SK-N-SH (cell line): ENCODE measurements around the gene GLT8D1. TPM values are rescaled to one million over a fixed set of nuclear protein-coding genes. Genes with fewer than 3 reads are reported as not detected.

Experiments
- CTCF ChIA-PET: fragments of 300-600, 350-600 bp; formaldehyde crosslinking; extraction: SDS; loops from one replicate; lab custom pipeline; 2021; lab: Yijun Ruan, JAX
- POLR2A ChIA-PET: fragments of 350-600 bp; sonication (Branson Sonifier 250); formaldehyde crosslinking; extraction: SDS; loops from one replicate; lab custom pipeline; 2020; ENCODE audit warnings: antibody characterized with exemption, inconsistent platforms; lab: Yijun Ruan, JAX
- DNase-seq: peaks from one replicate; pipeline ENCODE4 v3.0.0; 2012
- H2AFZ ChIP-seq: fragments of 200-600 bp; sonication (generic); 2 replicates; pipeline ENCODE4 v1.8.1; 2016; ENCODE audit warnings: antibody characterized with exemption, mild to moderate bottlenecking, low read depth
- H3F3A ChIP-seq: fragments of 200-600 bp; sonication (generic); replicated peaks from 2 replicates; pipeline ENCODE3; 2016; ENCODE audit warnings: antibody characterized with exemption, mild to moderate bottlenecking; ENCODE audit not compliant: insufficient read depth
- H3K27ac ChIP-seq, 2 experiments: fragments of 200-500 bp in 1 of 2; fragments of 200-600 bp in 1 of 2; sonication (Bioruptor generic) in 1 of 2; sonication (generic), shearing (Covaris generic) in 1 of 2; 2 replicates each; pipeline versions ENCODE4 v1.5.1 to v1.6.1; 2014 to 2016; ENCODE audit warnings: low read depth in 2 of 2, inconsistent platforms in 1 of 2, low read length in 1 of 2, mild to moderate bottlenecking in 1 of 2, mixed read lengths in 1 of 2
- H3K27me3 ChIP-seq: fragments of 200-600 bp; sonication (generic), shearing (Covaris generic); 2 replicates; pipeline ENCODE4 v1.6.1; 2016; ENCODE audit warnings: mixed run types; ENCODE audit not compliant: insufficient read depth
- H3K36me3 ChIP-seq, 2 experiments: fragments of 200-500 bp in 1 of 2; fragments of 200-600 bp in 1 of 2; sonication (Bioruptor generic) in 1 of 2; sonication (generic) in 1 of 2; replicated peaks in 1 of 2; 2 replicates each; pipeline versions ENCODE3 to v1.5.1; 2014 to 2016; ENCODE audit warnings: low read length in 1 of 2, mild to moderate bottlenecking in 1 of 2; ENCODE audit not compliant: insufficient read depth in 2 of 2, control insufficient read depth in 1 of 2
- H3K4me1 ChIP-seq, 2 experiments: fragments of 200-500 bp in 1 of 2; fragments of 200-600 bp in 1 of 2; sonication (Bioruptor generic) in 1 of 2; sonication (generic), shearing (Covaris generic) in 1 of 2; 2 replicates each; pipeline versions ENCODE4 v1.5.1 to v1.6.1; 2014 to 2016; ENCODE audit warnings: low read depth in 1 of 2, low read length in 1 of 2, mixed run types in 1 of 2; ENCODE audit not compliant: insufficient read depth in 2 of 2, control insufficient read depth in 1 of 2
- H3K4me2 ChIP-seq: fragments of 200-600 bp; sonication (generic), shearing (Covaris generic); 2 replicates; pipeline ENCODE4 v1.6.1; 2017; ENCODE audit warnings: mixed run types
- H3K4me3 ChIP-seq, 2 experiments: fragments of 200-500 bp in 1 of 2; fragments of 200-600 bp in 1 of 2; sonication (Bioruptor generic) in 1 of 2; sonication (generic), shearing (Covaris generic) in 1 of 2; 2 replicates each; pipeline versions ENCODE4 v1.5.1 to v1.8.1; 2014 to 2016; ENCODE audit warnings: low read depth in 2 of 2, inconsistent platforms in 1 of 2, low read length in 1 of 2, mild to moderate bottlenecking in 1 of 2, mixed read lengths in 1 of 2, moderate library complexity in 1 of 2
- H3K79me2 ChIP-seq: fragments of 200-600 bp; sonication (generic); 2 replicates; pipeline ENCODE4 v1.8.1; 2017; ENCODE audit warnings: mild to moderate bottlenecking; ENCODE audit not compliant: insufficient read depth
- H3K9ac ChIP-seq: fragments of 200-600 bp; sonication (generic); 2 replicates; pipeline ENCODE4 v1.6.1; 2017; ENCODE audit warnings: mixed run types
- H3K9me2 ChIP-seq: fragments of 200-600 bp; sonication (generic); 2 replicates; pipeline ENCODE4 v1.6.1; 2017; ENCODE audit warnings: mixed run types
- H3K9me3 ChIP-seq: fragments of 200-600 bp; sonication (generic); 2 replicates; pipeline ENCODE4 v1.6.1; 2017; ENCODE audit warnings: mixed run types, mild to moderate bottlenecking, moderate library complexity
- H4K20me1 ChIP-seq: fragments of 200-600 bp; sonication (generic); 2 replicates; pipeline ENCODE4 v1.6.1; 2017; ENCODE audit warnings: mild to moderate bottlenecking, mixed run types; ENCODE audit not compliant: insufficient read depth
- MXI1 ChIP-seq: IDR thresholded peaks from 2 replicates; pipeline ENCODE4 v1.6.1; 2012; ENCODE audit warnings: mild to moderate bottlenecking, low read depth, low read length, improper control_type of control experiment
- POLR2AphosphoS5 ChIP-seq: IDR thresholded peaks from 2 replicates; pipeline ENCODE4 v1.6.1; 2012; ENCODE audit warnings: low read depth, low read length
- RFX5 ChIP-seq: IDR thresholded peaks from 2 replicates; pipeline ENCODE4 v1.6.1; 2012; ENCODE audit warnings: mild to moderate bottlenecking, improper control_type of control experiment, low read length
- RXRA ChIP-seq: IDR thresholded peaks from 2 replicates; pipeline ENCODE4 v1.4.0; 2012; ENCODE audit warnings: low read depth, mild to moderate bottlenecking, borderline replicate concordance
- TCF12 ChIP-seq: IDR thresholded peaks from 2 replicates; pipeline ENCODE4 v1.4.0; 2012
- YY1 ChIP-seq: IDR thresholded peaks from 2 replicates; pipeline ENCODE4 v1.4.0; 2012; ENCODE audit warnings: low read depth, mild to moderate bottlenecking
- WGBS: methylation state at CpG from one replicate; pipeline ENCODE4 v1.1.6; 2017; ENCODE audit warnings: low lambda C conversion rate; 5-methylcytosine and 5-hydroxymethylcytosine counted together
- polyA plus RNA-seq, 3 experiments: library from polyadenylated mRNA; depleted of rRNA; stranded (reverse); fragments of >200 nt; gene quantifications; 2 replicates each; pipeline ENCODE4 v1.2.3, GENCODE V29; 2012

The GLT8D1 gene
- polyA plus RNA-seq, 1 of the 3 experiments (the other 2 are of a cell fraction), result 102 TPM

DNA sequence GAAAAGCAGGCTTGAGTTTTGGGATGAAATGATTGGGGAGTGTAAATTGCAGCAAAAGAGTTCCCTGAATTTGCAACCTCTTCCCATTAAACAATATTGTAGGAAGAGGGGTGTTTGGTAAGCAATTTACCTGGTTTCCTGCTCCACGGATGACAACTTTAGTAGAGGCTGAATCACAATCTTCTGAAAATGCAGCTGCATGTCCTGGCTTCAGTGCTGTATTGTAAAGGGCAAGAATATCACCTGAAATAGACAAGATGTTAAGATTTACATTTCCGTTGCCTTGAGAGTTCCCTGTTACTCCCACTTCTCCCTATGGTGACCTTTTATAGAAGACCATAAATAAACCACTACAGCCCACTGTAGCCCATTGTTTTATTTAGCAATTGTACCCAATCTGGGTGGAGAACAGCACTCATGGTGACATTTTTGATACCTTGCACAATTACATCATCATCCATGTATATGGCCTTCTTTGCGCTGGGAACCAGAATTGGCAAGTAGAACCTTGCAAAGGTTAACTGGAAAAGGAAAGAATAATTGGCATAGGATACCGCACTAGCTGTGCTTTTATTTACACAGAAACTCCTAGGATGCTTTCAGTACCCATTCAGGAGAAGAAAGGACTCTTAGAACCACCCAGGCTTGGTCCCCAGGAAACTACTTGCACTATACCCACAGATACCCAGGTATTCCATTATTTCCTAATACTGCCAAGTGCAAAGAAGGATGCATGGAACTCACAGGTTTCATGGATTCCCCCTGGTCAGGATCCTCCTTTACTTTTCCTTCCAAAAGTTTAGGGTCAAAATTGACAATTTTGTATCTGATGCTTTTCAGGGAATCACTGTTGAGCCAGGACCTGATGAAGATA lies 9.6 kb downstream of the GLT8D1 start:
- H2AFZ ChIP-seq, result no peak overlapping the region
- H3K4me2 ChIP-seq, result no peak overlapping the region
- 96% methylated on average over 4 of the region's 4 CpGs for WGBS
- no peaks in the 10 kb centered on the region for H3K9me2 ChIP-seq
- no peak overlapping the region for H3K9ac ChIP-seq
- H3K9me3 ChIP-seq, result no peaks in the 10 kb centered on the region
- H3K27ac ChIP-seq, result no peak overlapping the region
- POLR2A ChIA-PET, result interaction anchor here (1.5 kb wide), 1 partner anchor 7 kb away, joined by 5 read pairs; no protein-coding TSS in a partner anchor
- H3K79me2 ChIP-seq, result peaks cover 39% of the 10 kb centered on the region
- no peaks in the 10 kb centered on the region for H3K27me3 ChIP-seq
- H4K20me1 ChIP-seq, result no peaks in the 10 kb centered on the region; the same call in 1 of the 2 replicates
- DNase-seq, result no peak
- peaks cover 59% of the 10 kb centered on the region for H3F3A ChIP-seq
- H3K36me3 ChIP-seq, result peaks cover 70 to 78% of the 10 kb centered on the region in 2 experiments
- TF ChIP-seq POLR2AphosphoS5 (peak; percentile 6; the same call in 1 of the 2 replicates), TCF12 (no peak)
- TF ChIP-seq, all 33 proteins: peak for 1
- Histone ChIP-seq H3K4me1 (peaks cover 0 to 5% of the 10 kb centered on the region in 2 experiments; a peak in 1 of 4 replicates), H3K4me3 (no peak overlapping the region)
- CTCF ChIA-PET, result no interaction called here

DNA sequence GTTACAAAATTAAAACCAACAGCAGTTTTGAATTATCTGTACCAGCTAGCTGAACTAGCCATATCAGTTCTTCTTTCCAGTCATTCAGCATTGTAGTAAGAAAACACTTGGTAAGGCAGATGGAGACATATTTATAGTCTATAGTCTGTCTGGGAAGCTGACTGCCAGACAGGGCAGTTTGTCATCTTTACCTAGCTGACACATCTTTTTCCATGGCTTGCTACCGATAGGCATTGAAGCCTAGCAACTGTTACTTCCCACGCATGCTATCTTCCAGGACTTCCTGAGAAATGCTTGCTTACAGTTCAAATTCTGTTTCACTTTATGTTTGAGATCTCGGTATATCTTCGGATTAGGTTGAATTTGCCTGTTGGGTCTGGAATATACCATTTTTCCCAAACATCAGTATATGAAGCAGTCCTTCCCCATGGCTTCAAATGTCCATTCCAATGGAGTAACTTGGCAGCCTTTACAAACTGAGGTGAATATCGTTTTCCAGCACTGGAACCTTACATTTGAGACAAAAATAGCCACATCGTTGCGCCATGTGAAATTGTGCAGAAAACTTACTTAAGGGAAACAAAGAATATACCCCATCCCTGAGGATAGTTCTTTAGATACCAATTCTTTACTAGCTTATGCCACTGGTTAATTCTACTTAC lies 10.9 kb downstream of the GLT8D1 start:
- Histone ChIP-seq H3K4me2 (no peak overlapping the region), H3K4me3 (no peak overlapping the region), H3K9me3 (no peaks in the 10 kb centered on the region), H3K9ac (no peak overlapping the region), H3K9me2 (no peaks in the 10 kb centered on the region), H3K27me3 (no peaks in the 10 kb centered on the region), H3K4me1 (peaks cover 0 to 5% of the 10 kb centered on the region in 2 experiments; a peak in 1 of 4 replicates), H4K20me1 (no peaks in the 10 kb centered on the region; the same call in 1 of the 2 replicates), H2AFZ (no peak overlapping the region), H3K36me3 (peaks cover 82 to 84% of the 10 kb centered on the region in 2 experiments), H3K79me2 (peaks cover 37% of the 10 kb centered on the region; the same call in 1 of the 2 replicates), H3F3A (peaks cover 68% of the 10 kb centered on the region), H3K27ac (0 out of 4 replicates have a peak overlapping the region, but pooled peaks of 1 of the 2 experiments have one; percentile 18)
- TF ChIP-seq POLR2AphosphoS5, result 0 out of 2 replicates have a peak, but pooled peaks have one; percentile 13
- no peak for TF ChIP-seq MXI1
- no peak for TF ChIP-seq RXRA
- ChIA-PET CTCF (interaction anchor here (1.0 kb wide), 1 partner anchor 8 kb away, joined by 3 read pairs; no protein-coding TSS in a partner anchor), POLR2A (no interaction called here)
- 85% methylated on average over 7 of the region's 7 CpGs for WGBS
- DNase-seq, result no peak

DNA sequence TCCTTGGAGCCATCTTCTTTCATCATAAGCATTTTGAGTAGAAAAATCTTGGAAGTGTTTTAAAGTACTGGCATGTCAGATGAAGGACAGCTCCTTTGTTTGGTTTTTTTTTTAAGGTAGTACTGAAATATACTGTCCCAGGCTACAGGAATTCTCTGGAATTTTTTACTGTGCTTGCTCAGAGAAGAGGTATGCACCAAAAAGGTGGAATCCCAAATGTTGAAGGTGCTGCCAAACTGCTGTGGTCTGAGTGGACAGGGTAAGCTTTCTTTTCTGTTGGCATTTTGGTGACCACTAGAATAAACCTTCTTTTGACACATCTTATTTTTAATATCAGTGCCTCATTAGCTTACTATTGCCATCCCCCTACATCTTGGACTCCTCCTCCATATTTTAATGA lies 12.5 kb downstream of the GLT8D1 start:
- no peaks in the 10 kb centered on the region for H3K9me3 ChIP-seq
- POLR2A ChIA-PET, result no interaction called here

More for the DNA sequence above, 12.5 kb downstream of the GLT8D1 start:
- H2AFZ ChIP-seq, result no peak overlapping the region
- TF ChIP-seq RFX5 (no peak), TCF12 (no peak), YY1 (no peak), POLR2AphosphoS5 (peak; percentile 24; the same call in 1 of the 2 replicates)
- peaks cover 93 to 98% of the 10 kb centered on the region in 2 experiments for H3K36me3 ChIP-seq
- H3K27me3 ChIP-seq, result no peaks in the 10 kb centered on the region
- no peaks in the 10 kb centered on the region; the same call in 1 of the 2 replicates for H4K20me1 ChIP-seq
- H3F3A ChIP-seq, result peaks cover 67% of the 10 kb centered on the region
- no peak overlapping the region for H3K9ac ChIP-seq
- no peaks in the 10 kb centered on the region for H3K9me2 ChIP-seq
- peak overlapping the region in 1 of 2 experiments; percentile 27; a peak in 3 of 4 replicates for H3K27ac ChIP-seq
- DNase-seq, result no peak
- H3K4me2 ChIP-seq, result no peak overlapping the region
- H3K4me3 ChIP-seq, result no peak overlapping the region
- peaks cover 37% of the 10 kb centered on the region for H3K79me2 ChIP-seq
- CTCF ChIA-PET, result interaction anchor here (1.1 kb wide), 1 partner anchor 12 kb away, joined by 6 read pairs; the partner anchor contains the start of genes GLT8D1 and SPCS1
- peaks cover 0 to 5% of the 10 kb centered on the region in 2 experiments; a peak in 2 of 4 replicates for H3K4me1 ChIP-seq
